ENCODE results near the gene APLN. TPM values are rescaled to one million over a fixed set of nuclear protein-coding genes. Genes with fewer than 3 reads are reported as not detected.

The APLN gene
- total and polyA plus RNA-seq, 9 of the 15 experiments (the other 6 are each of a cell fraction or from before 2014, with no cell fraction given), result 0.04 to 0.06 TPM; not detected in 7

DNA sequence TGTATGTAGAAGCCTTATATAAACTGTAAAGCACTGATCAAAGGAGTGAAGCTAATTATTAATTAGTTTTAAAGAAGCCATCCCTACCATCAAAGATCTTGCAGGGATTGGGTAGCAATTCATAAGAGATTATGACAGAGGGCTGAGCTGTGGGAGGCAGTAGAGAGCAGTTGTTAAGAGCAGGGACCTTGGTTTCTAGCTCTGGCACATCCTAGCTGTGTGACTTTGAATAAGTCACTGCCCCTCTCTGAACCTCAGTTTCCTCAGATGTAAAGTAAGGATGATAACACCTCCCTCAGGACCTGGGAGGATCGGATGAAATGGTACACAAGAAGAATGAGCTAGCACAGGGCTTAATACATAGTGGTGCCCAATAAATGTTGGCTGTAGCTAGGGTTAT is 45.4 kb downstream of the APLN start (continued):
- TF ChIP-seq, protein P1, sequence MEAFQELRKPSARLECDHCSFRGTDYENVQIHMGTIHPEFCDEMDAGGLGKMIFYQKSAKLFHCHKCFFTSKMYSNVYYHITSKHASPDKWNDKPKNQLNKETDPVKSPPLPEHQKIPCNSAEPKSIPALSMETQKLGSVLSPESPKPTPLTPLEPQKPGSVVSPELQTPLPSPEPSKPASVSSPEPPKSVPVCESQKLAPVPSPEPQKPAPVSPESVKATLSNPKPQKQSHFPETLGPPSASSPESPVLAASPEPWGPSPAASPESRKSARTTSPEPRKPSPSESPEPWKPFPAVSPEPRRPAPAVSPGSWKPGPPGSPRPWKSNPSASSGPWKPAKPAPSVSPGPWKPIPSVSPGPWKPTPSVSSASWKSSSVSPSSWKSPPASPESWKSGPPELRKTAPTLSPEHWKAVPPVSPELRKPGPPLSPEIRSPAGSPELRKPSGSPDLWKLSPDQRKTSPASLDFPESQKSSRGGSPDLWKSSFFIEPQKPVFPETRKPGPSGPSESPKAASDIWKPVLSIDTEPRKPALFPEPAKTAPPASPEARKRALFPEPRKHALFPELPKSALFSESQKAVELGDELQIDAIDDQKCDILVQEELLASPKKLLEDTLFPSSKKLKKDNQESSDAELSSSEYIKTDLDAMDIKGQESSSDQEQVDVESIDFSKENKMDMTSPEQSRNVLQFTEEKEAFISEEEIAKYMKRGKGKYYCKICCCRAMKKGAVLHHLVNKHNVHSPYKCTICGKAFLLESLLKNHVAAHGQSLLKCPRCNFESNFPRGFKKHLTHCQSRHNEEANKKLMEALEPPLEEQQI (IDR thresholded peaks at IDR 0.05), result no peak
- TF ChIP-seq, protein P2, sequence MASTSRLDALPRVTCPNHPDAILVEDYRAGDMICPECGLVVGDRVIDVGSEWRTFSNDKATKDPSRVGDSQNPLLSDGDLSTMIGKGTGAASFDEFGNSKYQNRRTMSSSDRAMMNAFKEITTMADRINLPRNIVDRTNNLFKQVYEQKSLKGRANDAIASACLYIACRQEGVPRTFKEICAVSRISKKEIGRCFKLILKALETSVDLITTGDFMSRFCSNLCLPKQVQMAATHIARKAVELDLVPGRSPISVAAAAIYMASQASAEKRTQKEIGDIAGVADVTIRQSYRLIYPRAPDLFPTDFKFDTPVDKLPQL (IDR thresholded peaks at IDR 0.05; ENCODE audit: extremely low read depth, insufficient read length), result no peak
- TF ChIP-seq, protein P3, sequence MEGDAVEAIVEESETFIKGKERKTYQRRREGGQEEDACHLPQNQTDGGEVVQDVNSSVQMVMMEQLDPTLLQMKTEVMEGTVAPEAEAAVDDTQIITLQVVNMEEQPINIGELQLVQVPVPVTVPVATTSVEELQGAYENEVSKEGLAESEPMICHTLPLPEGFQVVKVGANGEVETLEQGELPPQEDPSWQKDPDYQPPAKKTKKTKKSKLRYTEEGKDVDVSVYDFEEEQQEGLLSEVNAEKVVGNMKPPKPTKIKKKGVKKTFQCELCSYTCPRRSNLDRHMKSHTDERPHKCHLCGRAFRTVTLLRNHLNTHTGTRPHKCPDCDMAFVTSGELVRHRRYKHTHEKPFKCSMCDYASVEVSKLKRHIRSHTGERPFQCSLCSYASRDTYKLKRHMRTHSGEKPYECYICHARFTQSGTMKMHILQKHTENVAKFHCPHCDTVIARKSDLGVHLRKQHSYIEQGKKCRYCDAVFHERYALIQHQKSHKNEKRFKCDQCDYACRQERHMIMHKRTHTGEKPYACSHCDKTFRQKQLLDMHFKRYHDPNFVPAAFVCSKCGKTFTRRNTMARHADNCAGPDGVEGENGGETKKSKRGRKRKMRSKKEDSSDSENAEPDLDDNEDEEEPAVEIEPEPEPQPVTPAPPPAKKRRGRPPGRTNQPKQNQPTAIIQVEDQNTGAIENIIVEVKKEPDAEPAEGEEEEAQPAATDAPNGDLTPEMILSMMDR (IDR thresholded peaks at IDR 0.05 in 2 of 3, conservative IDR thresholded peaks at IDR 0.05 in 1 of 3; ENCODE audit: insufficient read depth in 2 of 3, low read depth in 1 of 3, low read length in 3 of 3), result peak in 2 of 3 experiments; percentile 32 to 40; a peak in 2 of 6 replicates
- TF ChIP-seq SRSF7 (optimal IDR thresholded peaks at IDR 0.05; ENCODE audit: low read depth, low read length) (no peak), SMC3 (conservative IDR thresholded peaks at IDR 0.05; ENCODE audit: insufficient read depth, low read depth, low read length) (no peak), NEUROD1 (IDR thresholded peaks at IDR 0.05; ENCODE audit: borderline replicate concordance, low read depth, low read length, partially characterized antibody) (no peak), ZNF551 (CRISPR knock-in tag; IDR thresholded peaks at IDR 0.05) (no peak), ZNF316 (IDR thresholded peaks at IDR 0.05) (no peak), RAD21 (CRISPR knock-in tag; conservative IDR thresholded peaks at IDR 0.05 in 1 of 2, IDR thresholded peaks at IDR 0.05 in 1 of 2) (peak in 1 of 2 experiments; percentile 44; a peak in 2 of 4 replicates), MEF2D (tag; conservative IDR thresholded peaks at IDR 0.05; ENCODE audit: low read depth) (no peak), GATAD2B (IDR thresholded peaks at IDR 0.05; ENCODE audit: borderline replicate concordance) (no peak), ZNF586 (CRISPR knock-in tag; conservative IDR thresholded peaks at IDR 0.05) (no peak), CBX2 (IDR thresholded peaks at IDR 0.05; ENCODE audit: insufficient read depth, low read length, poor library complexity, severe bottlenecking) (no peak), ZNF507 (tag; conservative IDR thresholded peaks at IDR 0.05) (no peak)
- TF ChIP-seq, protein P4, sequence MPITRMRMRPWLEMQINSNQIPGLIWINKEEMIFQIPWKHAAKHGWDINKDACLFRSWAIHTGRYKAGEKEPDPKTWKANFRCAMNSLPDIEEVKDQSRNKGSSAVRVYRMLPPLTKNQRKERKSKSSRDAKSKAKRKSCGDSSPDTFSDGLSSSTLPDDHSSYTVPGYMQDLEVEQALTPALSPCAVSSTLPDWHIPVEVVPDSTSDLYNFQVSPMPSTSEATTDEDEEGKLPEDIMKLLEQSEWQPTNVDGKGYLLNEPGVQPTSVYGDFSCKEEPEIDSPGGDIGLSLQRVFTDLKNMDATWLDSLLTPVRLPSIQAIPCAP (CRISPR knock-in tag; IDR thresholded peaks at IDR 0.05; ENCODE audit: borderline replicate concordance), result no peak
- TF ChIP-seq, protein P5, sequence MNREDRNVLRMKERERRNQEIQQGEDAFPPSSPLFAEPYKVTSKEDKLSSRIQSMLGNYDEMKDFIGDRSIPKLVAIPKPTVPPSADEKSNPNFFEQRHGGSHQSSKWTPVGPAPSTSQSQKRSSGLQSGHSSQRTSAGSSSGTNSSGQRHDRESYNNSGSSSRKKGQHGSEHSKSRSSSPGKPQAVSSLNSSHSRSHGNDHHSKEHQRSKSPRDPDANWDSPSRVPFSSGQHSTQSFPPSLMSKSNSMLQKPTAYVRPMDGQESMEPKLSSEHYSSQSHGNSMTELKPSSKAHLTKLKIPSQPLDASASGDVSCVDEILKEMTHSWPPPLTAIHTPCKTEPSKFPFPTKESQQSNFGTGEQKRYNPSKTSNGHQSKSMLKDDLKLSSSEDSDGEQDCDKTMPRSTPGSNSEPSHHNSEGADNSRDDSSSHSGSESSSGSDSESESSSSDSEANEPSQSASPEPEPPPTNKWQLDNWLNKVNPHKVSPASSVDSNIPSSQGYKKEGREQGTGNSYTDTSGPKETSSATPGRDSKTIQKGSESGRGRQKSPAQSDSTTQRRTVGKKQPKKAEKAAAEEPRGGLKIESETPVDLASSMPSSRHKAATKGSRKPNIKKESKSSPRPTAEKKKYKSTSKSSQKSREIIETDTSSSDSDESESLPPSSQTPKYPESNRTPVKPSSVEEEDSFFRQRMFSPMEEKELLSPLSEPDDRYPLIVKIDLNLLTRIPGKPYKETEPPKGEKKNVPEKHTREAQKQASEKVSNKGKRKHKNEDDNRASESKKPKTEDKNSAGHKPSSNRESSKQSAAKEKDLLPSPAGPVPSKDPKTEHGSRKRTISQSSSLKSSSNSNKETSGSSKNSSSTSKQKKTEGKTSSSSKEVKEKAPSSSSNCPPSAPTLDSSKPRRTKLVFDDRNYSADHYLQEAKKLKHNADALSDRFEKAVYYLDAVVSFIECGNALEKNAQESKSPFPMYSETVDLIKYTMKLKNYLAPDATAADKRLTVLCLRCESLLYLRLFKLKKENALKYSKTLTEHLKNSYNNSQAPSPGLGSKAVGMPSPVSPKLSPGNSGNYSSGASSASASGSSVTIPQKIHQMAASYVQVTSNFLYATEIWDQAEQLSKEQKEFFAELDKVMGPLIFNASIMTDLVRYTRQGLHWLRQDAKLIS (CRISPR knock-in tag; IDR thresholded peaks at IDR 0.05), result no peak
- TF ChIP-seq, protein P6, sequence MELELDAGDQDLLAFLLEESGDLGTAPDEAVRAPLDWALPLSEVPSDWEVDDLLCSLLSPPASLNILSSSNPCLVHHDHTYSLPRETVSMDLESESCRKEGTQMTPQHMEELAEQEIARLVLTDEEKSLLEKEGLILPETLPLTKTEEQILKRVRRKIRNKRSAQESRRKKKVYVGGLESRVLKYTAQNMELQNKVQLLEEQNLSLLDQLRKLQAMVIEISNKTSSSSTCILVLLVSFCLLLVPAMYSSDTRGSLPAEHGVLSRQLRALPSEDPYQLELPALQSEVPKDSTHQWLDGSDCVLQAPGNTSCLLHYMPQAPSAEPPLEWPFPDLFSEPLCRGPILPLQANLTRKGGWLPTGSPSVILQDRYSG (tag; conservative IDR thresholded peaks at IDR 0.05; ENCODE audit: low read depth), result no peak
